Caco-2 (cell line): ENCODE results near the gene LHX2. TPM values are rescaled to one million over a fixed set of nuclear protein-coding genes. Genes with fewer than 3 reads are reported as not detected.
"Not testable (repeated sequence)": the region's sequence is repeated elsewhere in the genome, so short reads cannot be mapped to it uniquely, and the experiment has no call there.

Experiments used
- BruUV-seq: library from RNA; stranded (reverse); fragments of 400-500 nt; replicated peaks from 2 replicates; lab custom pipeline; 2021; lab: Mats Ljungman, UMichigan
- CTCF ChIA-PET: fragments of 300-600 bp; sonication (Branson Sonifier 250); formaldehyde crosslinking; loops from one replicate; lab custom pipeline; 2022; ENCODE audit warnings: antibody characterized with exemption; lab: Charles Lee
- POLR2A ChIA-PET: fragments of 300-600 bp; sonication (Branson Sonifier 250); formaldehyde crosslinking; loops from one replicate; lab custom pipeline; 2022; ENCODE audit warnings: antibody characterized with exemption; lab: Charles Lee
- DNase-seq, 2 experiments: peaks; one replicate each; pipeline versions ENCODE4 v3.0.0 to v3.0.0-alpha.2; 2020 to 2022
- H3K27me3 ChIP-seq: replicated peaks from 2 replicates; pipeline ENCODE4 v1.6.0; 2011; ENCODE audit warnings: low read length; ENCODE audit not compliant: control insufficient read depth, insufficient read depth
- H3K36me3 ChIP-seq: 2 replicates; pipeline ENCODE4 v1.5.1; 2011; ENCODE audit warnings: low read length; ENCODE audit not compliant: control insufficient read depth, insufficient read depth
- H3K4me1 ChIP-seq: fragments of 250-450 bp; sonication (Bioruptor Pico); 2 replicates; pipeline ENCODE4 v1.5.1; 2020; ENCODE audit warnings: mild to moderate bottlenecking
- H3K4me3 ChIP-seq: 2 replicates; pipeline ENCODE4 v1.5.1; 2011; ENCODE audit warnings: low read depth, mild to moderate bottlenecking, control low read depth, low read length
- H3K9me3 ChIP-seq: fragments of 250-450 bp; sonication (Bioruptor Pico); 2 replicates; pipeline ENCODE4 v1.5.1; 2020; ENCODE audit warnings: mild to moderate bottlenecking, moderate library complexity
- H3K27ac Mint-ChIP-seq: one replicate; pipeline ENCODE4 v1.8.0; 2022; ENCODE audit warnings: mixed read lengths; ENCODE audit not compliant: unreplicated experiment
- H3K27me3 Mint-ChIP-seq: one replicate; pipeline ENCODE4 v1.8.0; 2022; ENCODE audit warnings: mixed read lengths; ENCODE audit not compliant: insufficient read depth, unreplicated experiment
- H3K36me3 Mint-ChIP-seq: one replicate; pipeline ENCODE4 v1.8.0; 2022; ENCODE audit warnings: mild to moderate bottlenecking, mixed read lengths; ENCODE audit not compliant: insufficient read depth, unreplicated experiment
- H3K4me1 Mint-ChIP-seq: one replicate; pipeline ENCODE4 v1.8.0; 2022; ENCODE audit warnings: low read depth, mixed read lengths; ENCODE audit not compliant: unreplicated experiment
- H3K4me3 Mint-ChIP-seq: one replicate; pipeline ENCODE4 v1.8.0; 2022; ENCODE audit warnings: mild to moderate bottlenecking, moderate library complexity, mixed read lengths; ENCODE audit not compliant: unreplicated experiment
- H3K9me3 Mint-ChIP-seq: one replicate; pipeline ENCODE4 v1.8.0; 2022; ENCODE audit warnings: mixed read lengths; ENCODE audit not compliant: unreplicated experiment
- CTCF ChIP-seq, 2 experiments: fragments of 200-600 bp in 1 of 2; IDR thresholded peaks; 1 replicate in 1 of 2; 2 replicates in 1 of 2; pipeline versions ENCODE4 v1.5.1 to v1.8.0; 2011 to 2022; ENCODE audit warnings: antibody characterized with exemption in 1 of 2, control low read depth in 1 of 2, inconsistent platforms in 1 of 2, low read depth in 1 of 2, low read length in 1 of 2, mild to moderate bottlenecking in 1 of 2, moderate library complexity in 1 of 2; ENCODE audit not compliant: insufficient read depth in 1 of 2, severe bottlenecking in 1 of 2, unreplicated experiment in 1 of 2
- intact Hi-C: fragments of 100-400 bp; cut with micrococcal nuclease; formaldehyde crosslinking; loops from one replicate; pipeline ENCODE4 v1.10.0; 2022; ENCODE audit not compliant: unreplicated experiment
- total RNA-seq: library from RNA; stranded (reverse); gene quantifications from 2 replicates; pipeline ENCODE4 v1.2.3, GENCODE V29; 2022

Gene LHX2
- total RNA-seq, 1 experiment from 2014 or later: 4.0 TPM

- intact Hi-C loops: no loop called here
- ChIA-PET CTCF (no interaction called here), POLR2A (no interaction called here)
- H3K27me3 ChIP-seq: no peaks in the 10 kb centered on the region
- Mint-ChIP-seq H3K4me1 (no peaks in the 10 kb centered on the region), H3K4me3 (no peak overlapping the region), H3K9me3 (no peaks in the 10 kb centered on the region), H3K27me3 (no peaks in the 10 kb centered on the region), H3K36me3 (no peaks in the 10 kb centered on the region), H3K27ac (no peak overlapping the region)
- H3K9me3 ChIP-seq: peaks cover 8% of the 10 kb centered on the region
- BruUV-seq: no TSS peak
- H3K36me3 ChIP-seq: no peaks in the 10 kb centered on the region
- H3K4me3 ChIP-seq: no peak overlapping the region
- no peaks in the 10 kb centered on the region for H3K4me1 ChIP-seq
- TF ChIP-seq CTCF (IDR thresholded peaks at IDR 0.05; ENCODE audit: insufficient read depth in 1 of 2, low read depth in 1 of 2, low read length in 1 of 2, severe bottlenecking in 1 of 2, unreplicated experiment in 1 of 2): no peak
- no peak for DNase-seq
Measured at GRCh38 chr9:123973590-123974223, 37.9 kb upstream of the LHX2 start.

GRCh38 chr9:123974471-123974870, 37.1 kb upstream of the LHX2 start:
- H3K36me3 ChIP-seq: no peaks in the 10 kb centered on the region
- H3K4me1 Mint-ChIP-seq: no peaks in the 10 kb centered on the region
- POLR2A ChIA-PET: no interaction called here
- no peak overlapping the region for H3K27ac Mint-ChIP-seq
- H3K4me1 ChIP-seq: no peaks in the 10 kb centered on the region
- TF ChIP-seq CTCF (IDR thresholded peaks at IDR 0.05; ENCODE audit: insufficient read depth in 1 of 2, low read depth in 1 of 2, low read length in 1 of 2, severe bottlenecking in 1 of 2, unreplicated experiment in 1 of 2): no peak
- H3K9me3 Mint-ChIP-seq: no peaks in the 10 kb centered on the region
- H3K4me3 ChIP-seq: no peak overlapping the region
- CTCF ChIA-PET: no interaction called here
- DNase-seq: no peak
- peaks cover 8% of the 10 kb centered on the region for H3K9me3 ChIP-seq
- H3K36me3 Mint-ChIP-seq: no peaks in the 10 kb centered on the region
- no peaks in the 10 kb centered on the region for H3K27me3 Mint-ChIP-seq
- no peak overlapping the region for H3K4me3 Mint-ChIP-seq
- intact Hi-C loops: no loop called here
- no TSS peak for BruUV-seq
- H3K27me3 ChIP-seq: no peaks in the 10 kb centered on the region; the same call in 1 of the 2 replicates

- POLR2A ChIA-PET: no interaction called here
- no peaks in the 10 kb centered on the region for H3K4me1 Mint-ChIP-seq
- H3K9me3 Mint-ChIP-seq: no peaks in the 10 kb centered on the region
- Histone ChIP-seq H3K9me3 (peaks cover 8% of the 10 kb centered on the region), H3K4me1 (no peaks in the 10 kb centered on the region), H3K27me3 (no peaks in the 10 kb centered on the region; the same call in 1 of the 2 replicates), H3K36me3 (no peaks in the 10 kb centered on the region), H3K4me3 (no peak overlapping the region)
- DNase-seq: no peak
- no peak overlapping the region for H3K4me3 Mint-ChIP-seq
- no TSS peak for BruUV-seq
- H3K27ac Mint-ChIP-seq: no peak overlapping the region
- no peaks in the 10 kb centered on the region for H3K36me3 Mint-ChIP-seq
- no peaks in the 10 kb centered on the region for H3K27me3 Mint-ChIP-seq
- CTCF ChIA-PET: no interaction called here
- no peak for TF ChIP-seq CTCF (IDR thresholded peaks at IDR 0.05; ENCODE audit: insufficient read depth in 1 of 2, low read depth in 1 of 2, low read length in 1 of 2, severe bottlenecking in 1 of 2, unreplicated experiment in 1 of 2)
- intact Hi-C loops: no loop called here
Measured at GRCh38 chr9:123975871-123976270, 35.7 kb upstream of the LHX2 start.

- H3K27ac Mint-ChIP-seq, BruUV-seq, intact Hi-C loops, H3K4me1 ChIP-seq, H3K9me3 Mint-ChIP-seq, H3K4me1 Mint-ChIP-seq, POLR2A ChIA-PET, CTCF ChIA-PET, H3K9me3 ChIP-seq, H3K4me3 Mint-ChIP-seq, H3K27me3 ChIP-seq, H3K4me3 ChIP-seq, H3K36me3 Mint-ChIP-seq, DNase-seq, H3K36me3 ChIP-seq, H3K27me3 Mint-ChIP-seq: not testable (repeated sequence)
Measured at GRCh38 chr9:123976579-123976978, 35.0 kb upstream of the LHX2 start.
